B cell (primary cell): ENCODE data around the gene TRMU. TPM values are rescaled to one million over a fixed set of nuclear protein-coding genes. Genes with fewer than 3 reads are reported as not detected.

ENCODE experiments used
- ATAC-seq: fragments of 200-7000 bp; cut with Tn5 transposase; one replicate; pipeline ENCODE4 v1.10.0; 2021; ENCODE audit warnings: low read depth, mild to moderate bottlenecking, moderate number of reproducible peaks, moderate library complexity
- CTCF ChIA-PET: fragments of 350-600 bp; sonication (Branson Sonifier 250); formaldehyde crosslinking; loops from one replicate; lab custom pipeline; 2021; ENCODE audit warnings: antibody characterized with exemption, inconsistent platforms; lab: Charles Lee
- POLR2A ChIA-PET: fragments of 350-600 bp; sonication (Branson Sonifier 250); formaldehyde crosslinking; loops from one replicate; lab custom pipeline; 2021; ENCODE audit warnings: antibody characterized with exemption; lab: Charles Lee
- DNase-seq: peaks from one replicate; pipeline ENCODE4 v3.0.0; 2013
- H2AFZ ChIP-seq: 2 replicates; pipeline ENCODE4 v1.6.1; 2012; ENCODE audit warnings: mild to moderate bottlenecking, low read depth, low read length; ENCODE audit not compliant: insufficient read depth, poor library complexity, severe bottlenecking
- H3K27ac ChIP-seq, 2 donors: 1 replicate in 1 of 2; 2 replicates in 1 of 2; pipeline ENCODE4 v1.5.1; 2012 to 2013; ENCODE audit warnings: low read length in 2 of 2, mild to moderate bottlenecking in 2 of 2, moderate library complexity in 1 of 2
- H3K27me3 ChIP-seq, 4 experiments: fragments of 200-600 bp in 1 of 4; sonication (generic) in 1 of 4; replicated peaks in 1 of 4; 1 replicate in 2 of 4; 2 replicates in 2 of 4; pipeline versions ENCODE4 v1.6.1 to v1.7.0; 2013 to 2016; ENCODE audit warnings: low read length in 3 of 4, mild to moderate bottlenecking in 2 of 4, mixed read lengths in 1 of 4, moderate library complexity in 1 of 4; ENCODE audit not compliant: insufficient read depth in 4 of 4, control insufficient read depth in 3 of 4; ENCODE audit errors: control extremely low read depth in 1 of 4
- H3K36me3 ChIP-seq, 2 experiments: replicated peaks in 1 of 2; 1 replicate in 1 of 2; 2 replicates in 1 of 2; pipeline versions ENCODE4 v1.6.1 to v1.7.1; 2013; ENCODE audit warnings: low read length in 1 of 2; ENCODE audit not compliant: insufficient read depth in 2 of 2, control insufficient read depth in 1 of 2; ENCODE audit errors: control extremely low read depth in 1 of 2, extremely low read depth in 1 of 2
- H3K4me1 ChIP-seq, 2 donors: fragments of 200-600 bp in 1 of 2; sonication (generic) in 1 of 2; 1 replicate in 1 of 2; 2 replicates in 1 of 2; pipeline versions ENCODE4 v1.5.1 to v1.6.1; 2013 to 2017; ENCODE audit warnings: low read length in 2 of 2; ENCODE audit not compliant: control insufficient read depth in 2 of 2, insufficient read depth in 2 of 2
- H3K4me2 ChIP-seq: replicated peaks from 2 replicates; pipeline ENCODE3; 2012; ENCODE audit warnings: mild to moderate bottlenecking, low read depth, low read length; ENCODE audit not compliant: poor library complexity, severe bottlenecking
- H3K4me3 ChIP-seq, 5 experiments: fragments of 200-600 bp in 1 of 5; sonication (generic) in 1 of 5; 1 replicate in 3 of 5; 2 replicates in 2 of 5; pipeline versions ENCODE4 v1.5.1 to v1.7.0; 2011 to 2016; ENCODE audit warnings: low read length in 4 of 5, mild to moderate bottlenecking in 4 of 5, low read depth in 2 of 5, control low read depth in 1 of 5, moderate library complexity in 1 of 5; ENCODE audit not compliant: insufficient read depth in 1 of 5; ENCODE audit errors: control extremely low read depth in 1 of 5, extremely low read depth in 1 of 5
- H3K79me2 ChIP-seq: fragments of 200-600 bp; sonication (generic); one replicate; pipeline ENCODE4 v1.6.0; 2016; ENCODE audit warnings: low read length; ENCODE audit not compliant: control insufficient read depth, insufficient read depth
- H3K9ac ChIP-seq: fragments of 200-600 bp; sonication (generic); 2 replicates; pipeline ENCODE4 v1.6.1; 2017; ENCODE audit warnings: mild to moderate bottlenecking, low read length, moderate library complexity
- H3K9me3 ChIP-seq, 3 donors: one replicate each; pipeline versions ENCODE4 v1.6.1 to v1.7.1; 2013; ENCODE audit warnings: low read length in 2 of 3; ENCODE audit not compliant: control insufficient read depth in 2 of 3, insufficient read depth in 1 of 3; ENCODE audit errors: control extremely low read depth in 1 of 3
- H4K20me1 ChIP-seq: 2 replicates; pipeline ENCODE4 v1.6.0; 2012; ENCODE audit warnings: mild to moderate bottlenecking, low read length; ENCODE audit not compliant: insufficient read depth, control insufficient read depth, poor library complexity, severe bottlenecking
- H3K27ac Mint-ChIP-seq: one replicate; pipeline ENCODE4 v1.8.0; 2021; ENCODE audit warnings: mixed read lengths
- H3K27me3 Mint-ChIP-seq: one replicate; pipeline ENCODE4 v1.8.0; 2021; ENCODE audit warnings: mixed read lengths
- H3K4me1 Mint-ChIP-seq: one replicate; pipeline ENCODE4 v1.8.0; 2021; ENCODE audit warnings: mixed read lengths
- H3K4me3 Mint-ChIP-seq: one replicate; pipeline ENCODE4 v1.8.0; 2021; ENCODE audit warnings: mixed read lengths
- H3K9me3 Mint-ChIP-seq: one replicate; pipeline ENCODE4 v1.8.0; 2022; ENCODE audit warnings: mixed read lengths; ENCODE audit not compliant: insufficient read depth
- EZH2 ChIP-seq: IDR thresholded peaks from 2 replicates; pipeline ENCODE4 v1.6.1; 2012; ENCODE audit warnings: borderline replicate concordance, low read depth, mild to moderate bottlenecking, moderate library complexity, low read length; ENCODE audit not compliant: insufficient read depth, poor library complexity, severe bottlenecking
- WGBS: methylation state at CpG from one replicate; pipeline ENCODE4 v1.1.5; 2013; ENCODE audit warnings: missing lambda C conversion rate; ENCODE audit not compliant: insufficient coverage; 5-methylcytosine and 5-hydroxymethylcytosine counted together
- intact Hi-C: fragments of 100-400 bp; cut with micrococcal nuclease; formaldehyde crosslinking; loops from one replicate; pipeline ENCODE4 v1.10.0; 2022
- polyA plus RNA-seq: library from polyadenylated mRNA; depleted of rRNA; stranded (reverse); fragments of >200 nt; gene quantifications from 2 replicates; pipeline ENCODE4 v1.2.3, GENCODE V29; 2012
- total RNA-seq, 2 donors: library from RNA; stranded (reverse); fragments of 120-200 nt in 1 of 2; gene quantifications; 1 replicate in 1 of 2; 2 replicates in 1 of 2; pipeline versions ENCODE4 v1.2.3 to v1.2.4, GENCODE V29; 2013 to 2022
- TF ChIP-seq, protein P1 (sequence below): fragments of 200-600 bp; IDR thresholded peaks from one replicate; pipeline ENCODE4 v1.8.0; 2022; ENCODE audit warnings: antibody characterized with exemption, mild to moderate bottlenecking

Gene TRMU
- total and polyA plus RNA-seq, 2 donors (not counting 1 experiment from before 2014, with no cell fraction given), result 51.0 to 76.9 TPM

DNA sequence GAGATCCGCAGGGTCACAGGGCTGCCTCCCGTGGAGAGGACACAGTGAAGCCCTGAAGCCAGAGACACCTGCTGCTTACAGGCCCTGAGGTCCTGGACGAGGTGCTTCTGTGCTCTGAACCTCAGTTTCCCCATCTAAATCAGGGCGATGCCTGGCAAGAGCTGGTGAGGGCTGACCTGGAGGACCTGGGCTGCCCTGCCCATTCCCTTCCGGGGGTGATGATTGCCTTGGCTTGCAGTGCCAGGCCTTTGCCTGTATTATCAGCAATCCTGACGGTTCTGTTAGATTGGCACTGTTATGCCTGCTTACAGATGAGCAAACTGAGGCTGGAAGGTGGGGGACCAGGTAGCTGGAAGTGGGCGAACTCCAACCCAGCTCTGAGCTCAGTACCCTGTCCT lies 46.7 kb upstream of the TRMU start:
- Histone ChIP-seq H3K27me3 (no peaks in the 10 kb centered on the region), H3K9me3 (peaks cover 0 to 19% (median 0%) of the 10 kb centered on the region in 3 donors), H3K36me3 (peaks cover 0 to 6% of the 10 kb centered on the region in 2 experiments), H3K9ac (no peak overlapping the region), H3K4me2 (peak overlapping the region; percentile 75), H2AFZ (no peak overlapping the region), H4K20me1 (no peaks in the 10 kb centered on the region), H3K79me2 (no peaks in the 10 kb centered on the region), H3K27ac (peak overlapping the region in 1 of 2 donors; percentile 27), H3K4me1 (peaks cover 41 to 58% of the 10 kb centered on the region in 2 donors), H3K4me3 (no peak overlapping the region)
- no peak overlapping the region for H3K4me3 Mint-ChIP-seq
- no peaks in the 10 kb centered on the region for H3K9me3 Mint-ChIP-seq
- DNase-seq, result no peak
- no peaks in the 10 kb centered on the region for H3K27me3 Mint-ChIP-seq
- 82% methylated on average over 7 of the region's 7 CpGs for WGBS
- TF ChIP-seq, protein P1, sequence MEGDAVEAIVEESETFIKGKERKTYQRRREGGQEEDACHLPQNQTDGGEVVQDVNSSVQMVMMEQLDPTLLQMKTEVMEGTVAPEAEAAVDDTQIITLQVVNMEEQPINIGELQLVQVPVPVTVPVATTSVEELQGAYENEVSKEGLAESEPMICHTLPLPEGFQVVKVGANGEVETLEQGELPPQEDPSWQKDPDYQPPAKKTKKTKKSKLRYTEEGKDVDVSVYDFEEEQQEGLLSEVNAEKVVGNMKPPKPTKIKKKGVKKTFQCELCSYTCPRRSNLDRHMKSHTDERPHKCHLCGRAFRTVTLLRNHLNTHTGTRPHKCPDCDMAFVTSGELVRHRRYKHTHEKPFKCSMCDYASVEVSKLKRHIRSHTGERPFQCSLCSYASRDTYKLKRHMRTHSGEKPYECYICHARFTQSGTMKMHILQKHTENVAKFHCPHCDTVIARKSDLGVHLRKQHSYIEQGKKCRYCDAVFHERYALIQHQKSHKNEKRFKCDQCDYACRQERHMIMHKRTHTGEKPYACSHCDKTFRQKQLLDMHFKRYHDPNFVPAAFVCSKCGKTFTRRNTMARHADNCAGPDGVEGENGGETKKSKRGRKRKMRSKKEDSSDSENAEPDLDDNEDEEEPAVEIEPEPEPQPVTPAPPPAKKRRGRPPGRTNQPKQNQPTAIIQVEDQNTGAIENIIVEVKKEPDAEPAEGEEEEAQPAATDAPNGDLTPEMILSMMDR, result no peak
- no peak for TF ChIP-seq EZH2
- peaks cover 54% of the 10 kb centered on the region for H3K4me1 Mint-ChIP-seq
- ATAC-seq, result no peak
- no peak overlapping the region for H3K27ac Mint-ChIP-seq
- intact Hi-C loops, result loop anchor here (2.0 kb wide), 1 partner anchor 38 kb away; the partner anchor contains the start of gene CDPF1
- CTCF ChIA-PET, result no interaction called here
- POLR2A ChIA-PET, result no interaction called here

DNA sequence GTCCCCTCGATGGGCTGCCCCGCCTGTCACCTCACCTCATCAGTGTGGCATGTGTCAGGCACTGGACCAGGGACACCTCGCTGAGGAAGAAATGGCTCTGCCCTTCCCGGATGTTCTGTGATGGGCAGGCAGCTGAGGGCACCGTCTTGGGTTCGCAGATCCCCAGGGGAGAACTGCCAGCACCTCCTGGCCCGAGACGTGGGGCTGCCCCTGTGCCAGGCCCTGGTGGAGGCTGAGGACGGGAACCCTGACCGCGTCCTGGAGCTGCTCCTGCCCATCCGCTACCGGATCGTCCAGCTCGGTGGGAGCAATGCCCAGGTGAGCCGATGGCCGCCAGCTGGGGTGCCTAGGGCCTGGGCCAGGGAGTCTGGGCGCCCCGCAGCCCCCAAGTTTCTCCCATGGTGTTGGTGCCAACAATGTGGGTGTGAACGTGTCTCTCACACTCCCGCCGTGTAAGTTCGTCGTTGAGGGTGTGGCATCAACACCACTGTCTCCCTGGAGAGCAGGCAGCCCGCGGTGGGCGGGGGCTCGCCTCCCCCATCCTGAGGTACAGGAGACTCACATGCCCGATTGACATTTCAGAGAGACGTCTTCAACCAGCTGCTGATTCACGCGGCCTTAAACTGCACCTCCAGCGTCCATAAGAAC lies 46.1 kb upstream of the TRMU start:
- H3K4me2 ChIP-seq, result no peak overlapping the region
- no peaks in the 10 kb centered on the region for H3K9me3 Mint-ChIP-seq
- H3K79me2 ChIP-seq, result no peaks in the 10 kb centered on the region
- H3K4me3 ChIP-seq, result no peak overlapping the region
- H3K4me1 Mint-ChIP-seq, result peaks cover 54% of the 10 kb centered on the region
- ATAC-seq (no peak), DNase-seq (no peak)
- H4K20me1 ChIP-seq, result no peaks in the 10 kb centered on the region
- peaks cover 0 to 3% of the 10 kb centered on the region in 2 experiments for H3K36me3 ChIP-seq
- no peaks in the 10 kb centered on the region for H3K27me3 Mint-ChIP-seq
- TF ChIP-seq, protein P1, result no peak
- no peak for TF ChIP-seq EZH2
- peak overlapping the region; percentile 19 for H3K4me3 Mint-ChIP-seq
- H2AFZ ChIP-seq, result no peak overlapping the region
- WGBS, result 88% methylated on average over 33 of the region's 33 CpGs
- H3K9ac ChIP-seq, result no peak overlapping the region
- intact Hi-C loops, result loop anchor here (2.0 kb wide), 1 partner anchor 39 kb away; the partner anchor contains the start of gene CDPF1
- peak overlapping the region; percentile 46 for H3K27ac Mint-ChIP-seq
- H3K27ac ChIP-seq, result no peak overlapping the region
- no peaks in the 10 kb centered on the region for H3K27me3 ChIP-seq
- CTCF ChIA-PET, result no interaction called here
- POLR2A ChIA-PET, result no interaction called here
- H3K4me1 ChIP-seq, result peaks cover 41 to 60% of the 10 kb centered on the region in 2 donors
- H3K9me3 ChIP-seq, result peaks cover 0 to 19% (median 0%) of the 10 kb centered on the region in 3 donors
